ENCODE measurements around the gene TAX1BP1.

TAX1BP1 gene

DNA sequence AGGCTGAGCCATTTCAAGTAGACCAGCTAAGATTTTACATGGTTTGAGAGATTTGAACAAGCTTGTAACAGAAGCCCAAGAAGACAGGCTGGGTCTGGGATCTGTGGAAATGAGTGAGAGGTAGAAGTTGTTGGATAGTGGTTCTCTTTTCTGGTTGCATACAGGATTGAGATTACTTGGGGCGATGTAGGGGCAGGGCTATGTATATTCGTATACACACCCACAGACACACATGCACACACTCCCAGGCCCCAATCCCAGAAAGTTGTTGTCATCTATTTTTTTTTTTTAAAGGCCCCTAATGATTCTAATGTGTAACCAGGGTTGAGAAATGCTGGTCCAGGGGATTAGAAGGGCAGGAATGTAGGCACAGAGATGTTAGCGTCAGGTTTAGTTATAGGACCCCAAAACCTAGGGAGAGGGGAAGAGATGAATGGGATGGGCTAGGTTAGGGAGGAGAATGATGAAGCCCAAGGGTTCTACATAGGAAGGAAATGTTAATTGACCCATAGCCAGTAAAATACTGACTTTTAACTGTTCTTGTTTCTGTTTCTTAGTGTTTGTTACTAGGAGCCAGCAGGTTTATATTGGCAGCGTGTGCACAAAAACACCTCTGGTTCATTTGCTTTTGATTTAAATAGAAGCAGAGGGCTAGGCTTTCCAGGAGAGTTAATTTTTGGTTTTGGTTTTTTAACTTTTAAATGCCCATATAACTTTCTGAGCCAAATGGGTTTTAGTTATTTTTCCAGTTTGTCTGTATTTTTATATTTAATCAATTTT is 7.8 kb downstream of the TAX1BP1 start:
- H3K9me3 Mint-ChIP-seq, result no peaks in the 10 kb centered on the region
- H3K36me3 Mint-ChIP-seq (ENCODE audit: low read depth), result peaks cover 22% of the 10 kb centered on the region
- H3K27me3 Mint-ChIP-seq, result no peaks in the 10 kb centered on the region
- no peak for ATAC-seq
- H3K4me3 Mint-ChIP-seq, result no peak overlapping the region
- no peak overlapping the region for H3K27ac Mint-ChIP-seq
- H3K4me1 Mint-ChIP-seq, result peaks cover 31% of the 10 kb centered on the region
- no peak for DNase-seq

- H3K9me3 Mint-ChIP-seq, result no peaks in the 10 kb centered on the region
- DNase-seq (no peak), ATAC-seq (no peak)
- H3K4me1 Mint-ChIP-seq, result peaks cover 27% of the 10 kb centered on the region
- no peak overlapping the region for H3K27ac Mint-ChIP-seq
- H3K36me3 Mint-ChIP-seq (ENCODE audit: low read depth), result peaks cover 20% of the 10 kb centered on the region
- H3K27me3 Mint-ChIP-seq, result no peaks in the 10 kb centered on the region
- no peak overlapping the region for H3K4me3 Mint-ChIP-seq
Observed at GRCh38 chr7:27750316-27750715, 10.4 kb downstream of the TAX1BP1 start.

- H3K36me3 Mint-ChIP-seq (ENCODE audit: low read depth), result peaks cover 21% of the 10 kb centered on the region
Observed at GRCh38 chr7:27751888-27752660, 12.1 kb downstream of the TAX1BP1 start.

DNA sequence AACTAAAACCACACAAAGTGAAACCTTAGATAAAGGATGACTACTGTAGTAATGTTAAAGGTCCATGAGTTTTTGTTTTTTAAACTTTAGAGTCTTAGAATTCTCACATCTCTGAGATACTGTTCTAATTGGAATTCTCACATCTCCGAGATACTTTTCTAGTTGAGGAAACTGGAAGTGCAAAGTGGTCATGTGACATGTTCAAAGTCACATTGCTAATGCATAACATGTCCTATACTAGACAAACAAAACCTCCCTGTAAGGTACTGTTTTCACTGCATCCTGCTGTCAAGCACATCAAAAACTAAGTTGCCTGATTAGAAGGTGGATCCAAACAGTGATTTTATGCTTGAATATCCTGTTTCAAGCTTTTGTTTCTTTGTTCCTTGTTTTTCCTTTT is 13.9 kb downstream of the TAX1BP1 start:
- Mint-ChIP-seq H3K27me3 (no peaks in the 10 kb centered on the region), H3K4me3 (no peak overlapping the region), H3K36me3 (ENCODE audit: low read depth) (peaks cover 31% of the 10 kb centered on the region), H3K9me3 (no peaks in the 10 kb centered on the region), H3K27ac (no peak overlapping the region), H3K4me1 (peaks cover 17% of the 10 kb centered on the region)
- no peak for DNase-seq
- ATAC-seq, result no peak

More at GRCh38 chr7:27751888-27752660, 12.1 kb downstream of the TAX1BP1 start:
- DNase-seq (no peak), ATAC-seq (no peak)
- no peaks in the 10 kb centered on the region for H3K27me3 Mint-ChIP-seq
- H3K4me3 Mint-ChIP-seq, result no peak overlapping the region
- H3K27ac Mint-ChIP-seq, result no peak overlapping the region
- peaks cover 20% of the 10 kb centered on the region for H3K4me1 Mint-ChIP-seq
- no peaks in the 10 kb centered on the region for H3K9me3 Mint-ChIP-seq

DNA sequence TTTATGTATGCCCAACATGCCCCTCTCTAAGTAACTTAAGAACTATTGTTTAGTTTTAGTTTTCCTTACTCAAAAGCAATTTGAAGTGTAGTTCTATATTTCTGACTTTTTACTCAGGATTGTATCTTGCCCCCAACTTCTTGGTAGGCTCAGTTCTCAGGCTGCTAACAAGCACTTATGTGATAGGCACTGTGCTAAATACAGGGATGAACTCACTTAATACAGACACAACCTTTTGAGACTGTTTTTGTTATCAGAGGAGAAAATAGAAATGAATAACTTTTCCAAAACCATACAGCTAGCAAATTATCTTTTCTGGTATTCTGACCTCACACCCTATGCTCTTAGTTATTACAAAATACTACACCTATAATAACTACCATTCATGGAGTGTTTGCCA is 16.3 kb downstream of the TAX1BP1 start:
- H3K4me3 Mint-ChIP-seq, result no peak overlapping the region
- H3K27ac Mint-ChIP-seq, result no peak overlapping the region
- no peaks in the 10 kb centered on the region for H3K9me3 Mint-ChIP-seq
- H3K36me3 Mint-ChIP-seq (ENCODE audit: low read depth), result peaks cover 25% of the 10 kb centered on the region
- H3K4me1 Mint-ChIP-seq, result peaks cover 17% of the 10 kb centered on the region
- ATAC-seq (no peak), DNase-seq (no peak)
- no peaks in the 10 kb centered on the region for H3K27me3 Mint-ChIP-seq

GRCh38 chr7:27759491-27759890 is 19.5 kb downstream of the TAX1BP1 start:
- Mint-ChIP-seq H3K36me3 (ENCODE audit: low read depth) (peaks cover 30% of the 10 kb centered on the region), H3K27me3 (no peaks in the 10 kb centered on the region), H3K27ac (no peak overlapping the region), H3K9me3 (no peaks in the 10 kb centered on the region), H3K4me3 (no peak overlapping the region), H3K4me1 (peaks cover 20% of the 10 kb centered on the region)
- DNase-seq (no peak), ATAC-seq (no peak)

GRCh38 chr7:27762062-27762461 is 22.1 kb downstream of the TAX1BP1 start:
- Mint-ChIP-seq H3K27me3 (no peaks in the 10 kb centered on the region), H3K4me3 (no peak overlapping the region), H3K36me3 (ENCODE audit: low read depth) (peaks cover 37% of the 10 kb centered on the region), H3K9me3 (no peaks in the 10 kb centered on the region), H3K4me1 (peaks cover 21% of the 10 kb centered on the region), H3K27ac (no peak overlapping the region)
- no peak for DNase-seq
- no peak for ATAC-seq

DNA sequence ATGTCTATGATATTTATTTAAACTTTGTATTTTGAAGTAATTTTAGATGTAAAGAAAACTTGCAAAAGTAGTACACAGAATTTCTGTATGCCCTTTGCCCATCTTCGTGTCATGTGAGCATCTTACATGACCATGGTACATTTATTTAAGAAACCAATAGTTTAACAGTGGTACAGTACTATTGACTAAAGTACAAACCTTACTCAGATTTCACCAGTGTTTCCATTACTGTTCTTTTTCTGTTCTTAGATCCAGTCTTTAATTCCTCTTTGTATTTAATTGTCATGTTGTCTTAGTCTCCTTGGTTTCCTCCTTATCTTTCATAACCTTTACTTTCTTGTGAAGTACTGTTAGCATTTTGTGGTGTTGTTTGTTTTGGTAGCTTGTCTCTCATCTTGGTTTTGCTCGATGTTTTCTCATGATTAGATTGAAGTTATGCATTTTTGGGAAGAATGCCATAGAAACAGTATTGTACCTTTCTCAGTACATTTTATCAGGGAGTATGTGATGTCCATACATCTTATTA is 24.1 kb downstream of the TAX1BP1 start:
- Mint-ChIP-seq H3K4me3 (no peak overlapping the region), H3K36me3 (ENCODE audit: low read depth) (peaks cover 26% of the 10 kb centered on the region)

GRCh38 chr7:27765841-27766240 is 25.9 kb downstream of the TAX1BP1 start:
- Mint-ChIP-seq H3K4me3 (no peak overlapping the region), H3K4me1 (peaks cover 20% of the 10 kb centered on the region), H3K27me3 (no peaks in the 10 kb centered on the region), H3K36me3 (ENCODE audit: low read depth) (peaks cover 38% of the 10 kb centered on the region), H3K9me3 (no peaks in the 10 kb centered on the region), H3K27ac (no peak overlapping the region)
- no peak for DNase-seq
- ATAC-seq, result no peak

More for the DNA sequence above, 24.1 kb downstream of the TAX1BP1 start:
- Mint-ChIP-seq H3K27me3 (no peaks in the 10 kb centered on the region), H3K27ac (no peak overlapping the region), H3K9me3 (no peaks in the 10 kb centered on the region), H3K4me1 (peaks cover 20% of the 10 kb centered on the region)
- DNase-seq (no peak), ATAC-seq (no peak)

DNA sequence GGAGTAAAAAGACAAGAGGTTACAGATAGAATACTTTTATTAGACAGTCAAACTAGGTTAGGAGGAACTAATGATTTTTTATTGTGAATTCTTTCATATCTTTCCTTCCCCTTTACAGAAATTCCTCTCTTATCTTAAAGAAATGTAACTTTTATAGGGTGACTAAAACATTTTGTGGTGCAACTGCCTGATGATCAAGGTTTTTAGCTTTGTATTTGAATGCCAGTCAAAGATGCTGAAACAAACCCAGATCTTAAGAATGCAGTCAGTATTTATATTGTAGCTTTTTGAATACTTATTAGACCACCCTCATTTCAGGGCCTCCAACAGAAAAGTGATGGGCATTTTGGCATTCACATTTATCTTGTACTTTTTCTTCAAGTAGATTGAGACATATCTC is 27.4 kb downstream of the TAX1BP1 start:
- H3K36me3 Mint-ChIP-seq (ENCODE audit: low read depth), result peaks cover 31% of the 10 kb centered on the region
- H3K27ac Mint-ChIP-seq, result no peak overlapping the region
- no peaks in the 10 kb centered on the region for H3K9me3 Mint-ChIP-seq
- no peaks in the 10 kb centered on the region for H3K27me3 Mint-ChIP-seq
- peaks cover 20% of the 10 kb centered on the region for H3K4me1 Mint-ChIP-seq
- DNase-seq (no peak), ATAC-seq (no peak)
- no peak overlapping the region for H3K4me3 Mint-ChIP-seq

DNA sequence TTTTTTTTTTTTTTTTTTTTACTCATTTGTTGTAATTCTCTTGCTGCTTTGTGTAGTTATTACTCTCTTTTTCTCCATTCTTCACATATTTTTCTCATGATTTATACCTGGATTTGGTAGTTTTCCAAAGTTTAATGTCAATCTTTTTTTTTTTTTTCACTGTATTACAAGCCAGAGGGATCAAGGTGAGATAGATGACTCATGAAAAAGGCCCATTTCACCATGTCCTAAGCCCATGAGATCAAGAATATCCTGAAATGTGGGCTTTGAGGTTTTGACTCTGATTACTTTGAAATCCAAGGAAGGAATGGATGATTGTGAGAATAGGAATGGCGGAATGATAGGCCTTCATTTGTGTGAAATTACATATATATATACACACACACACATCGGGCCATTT is 31.1 kb downstream of the TAX1BP1 start:
- Mint-ChIP-seq H3K4me1 (peaks cover 15% of the 10 kb centered on the region), H3K9me3 (no peaks in the 10 kb centered on the region), H3K27ac (no peak overlapping the region), H3K27me3 (no peaks in the 10 kb centered on the region), H3K36me3 (ENCODE audit: low read depth) (peaks cover 24% of the 10 kb centered on the region), H3K4me3 (no peak overlapping the region)
- DNase-seq, result no peak
- ATAC-seq, result no peak

GRCh38 chr7:27774717-27775328 is 34.9 kb downstream of the TAX1BP1 start:
- no peaks in the 10 kb centered on the region for H3K9me3 Mint-ChIP-seq
- H3K4me3 Mint-ChIP-seq, result no peak overlapping the region
- no peak overlapping the region for H3K27ac Mint-ChIP-seq
- no peaks in the 10 kb centered on the region for H3K27me3 Mint-ChIP-seq
- ATAC-seq (no peak), DNase-seq (no peak)
- H3K36me3 Mint-ChIP-seq (ENCODE audit: low read depth), result peaks cover 18% of the 10 kb centered on the region
- peaks cover 15% of the 10 kb centered on the region for H3K4me1 Mint-ChIP-seq

DNA sequence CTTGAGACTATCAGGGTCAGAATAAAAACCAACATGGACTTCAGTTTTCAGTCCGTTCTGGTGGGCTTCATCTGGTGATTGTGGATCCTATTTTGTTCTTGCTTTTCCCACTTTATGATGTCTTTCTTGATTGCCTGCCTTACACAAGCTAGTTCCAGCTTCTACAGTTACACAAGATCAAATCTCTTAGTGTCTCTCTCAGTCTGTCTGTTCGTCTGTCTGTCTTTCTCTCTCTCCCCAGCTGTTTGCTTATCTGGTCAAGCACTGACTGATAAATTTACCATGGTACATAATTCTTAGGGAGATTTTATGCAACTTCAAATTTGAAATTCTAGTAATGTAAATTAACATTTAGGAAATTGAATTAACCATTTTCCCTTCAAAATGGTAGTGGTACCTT is 35.8 kb downstream of the TAX1BP1 start:
- Mint-ChIP-seq H3K4me3 (no peak overlapping the region), H3K9me3 (no peaks in the 10 kb centered on the region), H3K27me3 (no peaks in the 10 kb centered on the region), H3K36me3 (ENCODE audit: low read depth) (peaks cover 12% of the 10 kb centered on the region), H3K4me1 (peaks cover 16% of the 10 kb centered on the region), H3K27ac (no peak overlapping the region)
- ATAC-seq, result no peak
- DNase-seq, result no peak

- no peak overlapping the region for H3K27ac Mint-ChIP-seq
- H3K4me3 Mint-ChIP-seq, result no peak overlapping the region
- no peaks in the 10 kb centered on the region for H3K27me3 Mint-ChIP-seq
- peaks cover 5% of the 10 kb centered on the region for H3K36me3 Mint-ChIP-seq (ENCODE audit: low read depth)
- H3K4me1 Mint-ChIP-seq, result peaks cover 25% of the 10 kb centered on the region
- DNase-seq, result no peak
- H3K9me3 Mint-ChIP-seq, result no peaks in the 10 kb centered on the region
- ATAC-seq, result no peak
Observed at GRCh38 chr7:27777662-27778061, 37.7 kb downstream of the TAX1BP1 start.

DNA sequence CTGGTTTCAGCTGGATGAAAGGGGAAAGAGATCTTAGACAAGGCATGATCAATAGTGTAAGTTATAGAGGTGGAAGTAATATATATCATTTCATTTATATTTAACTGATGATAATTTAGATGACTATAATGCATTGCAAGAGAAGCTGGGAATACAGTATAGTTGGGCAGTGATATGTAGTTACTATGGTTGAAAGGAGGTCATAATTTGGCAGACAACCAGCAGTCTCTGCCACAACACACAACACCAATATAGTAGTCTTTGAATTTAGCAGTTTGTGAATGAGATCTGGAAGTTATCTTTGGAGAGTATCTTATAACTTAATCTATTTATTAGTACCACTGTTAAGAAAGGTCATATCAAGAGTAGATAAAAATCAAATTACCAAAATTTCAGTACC is 39.9 kb downstream of the TAX1BP1 start:
- Mint-ChIP-seq H3K36me3 (ENCODE audit: low read depth) (peaks cover 8% of the 10 kb centered on the region), H3K27me3 (no peaks in the 10 kb centered on the region), H3K9me3 (no peaks in the 10 kb centered on the region), H3K4me1 (peaks cover 42% of the 10 kb centered on the region), H3K27ac (no peak overlapping the region), H3K4me3 (no peak overlapping the region)
- ATAC-seq, result no peak
- DNase-seq, result no peak

Data from activated naive CD8-positive, alpha-beta T cell treated with anti-CD3 and anti-CD28 coated beads, Interleukin-2, amount 50 U/mL, for 24 hours (primary cell).